WERI-Rb-1 (cell line): Measurements from ENCODE around the gene SIX1.

Experiments
- DNase-seq: peaks from one replicate; pipeline ENCODE4 v3.0.0-alpha.2; 2020
- H3K27ac ChIP-seq: fragments of 250-450 bp; sonication (Bioruptor Pico); 2 replicates; pipeline ENCODE4 v1.5.1; 2020; ENCODE audit warnings: mild to moderate bottlenecking, moderate library complexity
- H3K27me3 ChIP-seq: fragments of 250-450 bp; sonication (Bioruptor Pico); 2 replicates; pipeline ENCODE4 v1.5.1; 2021; ENCODE audit warnings: mild to moderate bottlenecking, low read depth, moderate library complexity; ENCODE audit not compliant: insufficient read depth, severe bottlenecking
- H3K36me3 ChIP-seq: fragments of 250-450 bp; sonication (Bioruptor Pico); 2 replicates; pipeline ENCODE4 v1.5.1; 2020; ENCODE audit warnings: mild to moderate bottlenecking, moderate library complexity
- H3K4me3 ChIP-seq: 2 replicates; pipeline ENCODE4 v1.5.1; 2011; ENCODE audit warnings: low read depth, mild to moderate bottlenecking, control low read depth, low read length
- H3K9me3 ChIP-seq: fragments of 250-450 bp; sonication (Bioruptor Pico); 2 replicates; pipeline ENCODE4 v1.5.1; 2021; ENCODE audit warnings: mild to moderate bottlenecking, moderate library complexity; ENCODE audit not compliant: severe bottlenecking
- TF ChIP-seq, protein P1 (sequence below): IDR thresholded peaks from 2 replicates; pipeline ENCODE4 v1.5.1; 2011; ENCODE audit warnings: low read depth, mild to moderate bottlenecking, control low read depth, inconsistent platforms, low read length

SIX1 gene

DNA sequence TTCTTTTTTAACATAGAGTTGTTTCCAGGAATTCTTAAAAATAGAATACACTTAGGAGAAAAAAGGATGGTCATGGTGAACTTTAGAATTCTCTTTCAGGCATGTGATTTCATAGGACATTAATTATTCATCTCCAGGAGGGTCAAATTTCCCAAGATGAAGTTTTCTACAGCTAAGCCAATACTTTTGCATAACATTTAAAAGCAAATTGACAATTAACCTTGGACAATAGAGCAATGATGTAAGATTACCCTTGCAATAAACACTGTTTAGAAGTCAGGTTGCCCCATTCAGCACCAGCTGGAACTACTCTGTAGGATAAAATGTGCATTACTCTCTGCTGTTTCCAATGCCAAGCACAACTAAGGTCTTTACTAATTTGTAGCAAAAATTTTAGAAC is 49.5 kb downstream of the SIX1 start:
- H3K4me3 ChIP-seq = no peak overlapping the region
- H3K27ac ChIP-seq = no peak overlapping the region
- TF ChIP-seq, protein P1, sequence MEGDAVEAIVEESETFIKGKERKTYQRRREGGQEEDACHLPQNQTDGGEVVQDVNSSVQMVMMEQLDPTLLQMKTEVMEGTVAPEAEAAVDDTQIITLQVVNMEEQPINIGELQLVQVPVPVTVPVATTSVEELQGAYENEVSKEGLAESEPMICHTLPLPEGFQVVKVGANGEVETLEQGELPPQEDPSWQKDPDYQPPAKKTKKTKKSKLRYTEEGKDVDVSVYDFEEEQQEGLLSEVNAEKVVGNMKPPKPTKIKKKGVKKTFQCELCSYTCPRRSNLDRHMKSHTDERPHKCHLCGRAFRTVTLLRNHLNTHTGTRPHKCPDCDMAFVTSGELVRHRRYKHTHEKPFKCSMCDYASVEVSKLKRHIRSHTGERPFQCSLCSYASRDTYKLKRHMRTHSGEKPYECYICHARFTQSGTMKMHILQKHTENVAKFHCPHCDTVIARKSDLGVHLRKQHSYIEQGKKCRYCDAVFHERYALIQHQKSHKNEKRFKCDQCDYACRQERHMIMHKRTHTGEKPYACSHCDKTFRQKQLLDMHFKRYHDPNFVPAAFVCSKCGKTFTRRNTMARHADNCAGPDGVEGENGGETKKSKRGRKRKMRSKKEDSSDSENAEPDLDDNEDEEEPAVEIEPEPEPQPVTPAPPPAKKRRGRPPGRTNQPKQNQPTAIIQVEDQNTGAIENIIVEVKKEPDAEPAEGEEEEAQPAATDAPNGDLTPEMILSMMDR = no peak
- no peaks in the 10 kb centered on the region for H3K9me3 ChIP-seq
- H3K36me3 ChIP-seq = no peaks in the 10 kb centered on the region
- H3K27me3 ChIP-seq = no peaks in the 10 kb centered on the region
- DNase-seq = no peak

DNA sequence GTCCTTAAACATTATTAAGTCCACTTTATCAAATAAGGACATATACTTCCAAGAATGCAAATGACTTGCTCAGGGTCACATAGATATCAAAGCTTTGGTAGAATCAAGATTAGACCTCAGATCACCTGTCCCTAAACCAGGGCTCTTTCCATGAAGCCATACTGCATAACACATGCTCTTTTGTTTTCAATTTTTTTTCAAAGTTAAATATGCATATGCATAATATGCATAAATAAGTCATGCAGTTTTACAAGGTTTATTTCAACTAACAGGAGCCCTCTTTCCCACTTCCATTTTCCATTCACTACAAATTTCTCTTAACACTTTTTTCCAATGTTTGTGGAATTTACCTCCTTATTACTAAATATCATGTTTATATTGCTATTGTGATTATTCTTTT is 53.1 kb downstream of the SIX1 start:
- TF ChIP-seq, protein P1 = no peak
- no peak for DNase-seq
- Histone ChIP-seq H3K27me3 (no peaks in the 10 kb centered on the region), H3K27ac (no peak overlapping the region), H3K4me3 (no peak overlapping the region), H3K9me3 (no peaks in the 10 kb centered on the region), H3K36me3 (no peaks in the 10 kb centered on the region)

DNA sequence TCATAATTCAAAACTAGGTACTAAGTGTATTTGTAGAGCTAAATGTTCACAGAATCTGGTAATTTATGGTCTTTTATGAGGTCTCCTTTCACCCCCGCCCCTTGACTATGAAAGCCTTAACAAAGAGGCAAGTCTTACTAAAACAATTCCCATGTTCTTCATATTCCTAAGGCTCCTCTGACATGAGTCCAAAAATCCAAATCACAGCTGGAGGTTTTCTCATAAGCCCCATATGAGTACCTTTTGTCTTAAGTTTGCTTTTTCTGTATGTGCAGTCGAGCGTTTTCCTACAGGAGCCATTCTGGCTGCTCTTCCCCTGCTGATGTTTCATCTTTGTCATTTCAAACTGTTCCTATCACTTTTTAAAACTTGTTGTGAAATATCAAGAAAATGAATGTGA is 55.2 kb downstream of the SIX1 start:
- H3K27ac ChIP-seq = no peak overlapping the region
- H3K4me3 ChIP-seq = no peak overlapping the region
- DNase-seq = no peak
- H3K27me3 ChIP-seq = no peaks in the 10 kb centered on the region
- TF ChIP-seq, protein P1 = no peak
- no peaks in the 10 kb centered on the region for H3K36me3 ChIP-seq
- no peaks in the 10 kb centered on the region for H3K9me3 ChIP-seq
